Raji (cell line): ENCODE results near the gene GARIN5A.

Experiments used
- POLR2A ChIP-seq: IDR thresholded peaks from 2 replicates; pipeline ENCODE4 v1.6.1; 2011; ENCODE audit warnings: low read depth, low read length, control low read depth; ENCODE audit not compliant: insufficient read depth

GARIN5A gene

GRCh38 chr19:50447053-50447452, 29.6 kb downstream of the GARIN5A start:
- no peak for TF ChIP-seq POLR2A

- TF ChIP-seq POLR2A: no peak
Measured at GRCh38 chr19:50444059-50444458, 32.6 kb downstream of the GARIN5A start.

GRCh38 chr19:50437862-50438449, 38.7 kb downstream of the GARIN5A start:
- no peak for TF ChIP-seq POLR2A

- TF ChIP-seq POLR2A: no peak
Measured at GRCh38 chr19:50435627-50436026, 41.0 kb downstream of the GARIN5A start.

- no peak for TF ChIP-seq POLR2A
Measured at GRCh38 chr19:50435221-50435620, 41.4 kb downstream of the GARIN5A start.

- TF ChIP-seq POLR2A: no peak
Measured at GRCh38 chr19:50434525-50434924, 42.1 kb downstream of the GARIN5A start.

- no peak for TF ChIP-seq POLR2A
Measured at GRCh38 chr19:50433201-50434180, 43.2 kb downstream of the GARIN5A start.

GRCh38 chr19:50432221-50433028, 44.2 kb downstream of the GARIN5A start, which contains the start of gene MYBPC2:
Gene MYBPC2, plus strand, starts transcription at chr19:50432892. Its CDS starts 62 bp downstream, at chr19:50432954.
- no peak for TF ChIP-seq POLR2A

GRCh38 chr19:50431343-50432220, 45.1 kb downstream of the GARIN5A start:
- TF ChIP-seq POLR2A: peak; percentile 80

- no peak for TF ChIP-seq POLR2A
Measured at GRCh38 chr19:50430888-50431342, 45.7 kb downstream of the GARIN5A start.

- TF ChIP-seq POLR2A: no peak
Measured at GRCh38 chr19:50428772-50429463, 47.7 kb downstream of the GARIN5A start.

GRCh38 chr19:50427997-50428425, 48.6 kb downstream of the GARIN5A start:
- no peak for TF ChIP-seq POLR2A

- TF ChIP-seq POLR2A: no peak
Measured at GRCh38 chr19:50427318-50427925, 49.2 kb downstream of the GARIN5A start.
